Esophagus squamous epithelium (tissue), 4 donors: ENCODE measurements around the gene RNASE3.

ENCODE experiments used
- CTCF ChIP-seq, 6 experiments: fragments of 450-650 bp in 4 of 6; fragments of 200-600 bp in 2 of 6; sonication (generic) in 2 of 6; IDR thresholded peaks; one replicate each; pipeline ENCODE4 v1.5.1; 2016 to 2019; ENCODE audit warnings: antibody characterized with exemption in 6 of 6, mild to moderate bottlenecking in 4 of 6, moderate library complexity in 4 of 6
- POLR2A ChIP-seq, 4 donors: fragments of 450-650 bp; IDR thresholded peaks; one replicate each; pipeline ENCODE4 v1.6.1; 2017; ENCODE audit warnings: antibody characterized with exemption in 4 of 4, mild to moderate bottlenecking in 4 of 4, moderate library complexity in 3 of 4

- no peak for TF ChIP-seq CTCF (IDR thresholded peaks at IDR 0.05)
- no peak for TF ChIP-seq POLR2A (IDR thresholded peaks at IDR 0.05)
These were observed 44.3 kb downstream of the RNASE3 start for GRCh38 chr14:20935303-20935984.
